NB4 (cell line): ENCODE results near the gene SFRP5.

Source experiments
- DNase-seq: peaks from one replicate; pipeline ENCODE4 v3.0.0; 2010; ENCODE audit warnings: low read depth
- H3K4me3 ChIP-seq: one replicate; pipeline ENCODE4 v1.5.1; 2011; ENCODE audit warnings: mild to moderate bottlenecking, low read depth, low read length, moderate library complexity
- MYC ChIP-seq: IDR thresholded peaks from 2 replicates; pipeline ENCODE4 v1.6.1; 2011; ENCODE audit warnings: low read depth, low read length
- POLR2A ChIP-seq: IDR thresholded peaks from 2 replicates; pipeline ENCODE4 v1.6.1; 2011; ENCODE audit warnings: mild to moderate bottlenecking; ENCODE audit not compliant: insufficient read length; ENCODE audit errors: extremely low read depth
- TF ChIP-seq, protein P1 (sequence below): IDR thresholded peaks from one replicate; pipeline ENCODE4 v1.5.1; 2012; ENCODE audit warnings: low read depth, low read length
- TF ChIP-seq, protein P2 (sequence below): IDR thresholded peaks from 2 replicates; pipeline ENCODE4 v1.6.1; 2011; ENCODE audit warnings: low read depth, low read length

The SFRP5 gene

DNA sequence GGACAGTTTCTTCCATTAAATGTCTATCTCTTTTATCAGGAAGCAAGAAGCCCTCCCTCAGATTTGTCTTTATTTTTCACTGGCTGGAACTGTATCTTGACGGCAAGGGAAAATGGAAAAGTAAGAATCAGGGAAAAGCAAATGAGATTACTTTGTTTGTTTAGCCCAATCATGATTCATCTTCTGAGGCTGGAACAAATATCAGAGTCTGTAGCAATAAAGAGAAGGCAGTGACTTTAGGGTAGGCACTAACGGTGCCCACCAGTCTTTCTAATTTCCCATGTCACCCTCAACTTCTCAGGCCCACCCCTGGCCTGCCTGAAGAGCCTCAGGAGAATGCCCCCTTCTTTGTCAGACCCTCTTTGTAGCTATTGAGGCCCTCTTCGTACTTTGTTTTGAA lies 41.5 kb upstream of the SFRP5 start:
- TF ChIP-seq, protein P1, sequence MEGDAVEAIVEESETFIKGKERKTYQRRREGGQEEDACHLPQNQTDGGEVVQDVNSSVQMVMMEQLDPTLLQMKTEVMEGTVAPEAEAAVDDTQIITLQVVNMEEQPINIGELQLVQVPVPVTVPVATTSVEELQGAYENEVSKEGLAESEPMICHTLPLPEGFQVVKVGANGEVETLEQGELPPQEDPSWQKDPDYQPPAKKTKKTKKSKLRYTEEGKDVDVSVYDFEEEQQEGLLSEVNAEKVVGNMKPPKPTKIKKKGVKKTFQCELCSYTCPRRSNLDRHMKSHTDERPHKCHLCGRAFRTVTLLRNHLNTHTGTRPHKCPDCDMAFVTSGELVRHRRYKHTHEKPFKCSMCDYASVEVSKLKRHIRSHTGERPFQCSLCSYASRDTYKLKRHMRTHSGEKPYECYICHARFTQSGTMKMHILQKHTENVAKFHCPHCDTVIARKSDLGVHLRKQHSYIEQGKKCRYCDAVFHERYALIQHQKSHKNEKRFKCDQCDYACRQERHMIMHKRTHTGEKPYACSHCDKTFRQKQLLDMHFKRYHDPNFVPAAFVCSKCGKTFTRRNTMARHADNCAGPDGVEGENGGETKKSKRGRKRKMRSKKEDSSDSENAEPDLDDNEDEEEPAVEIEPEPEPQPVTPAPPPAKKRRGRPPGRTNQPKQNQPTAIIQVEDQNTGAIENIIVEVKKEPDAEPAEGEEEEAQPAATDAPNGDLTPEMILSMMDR: no peak
- TF ChIP-seq, protein P2, sequence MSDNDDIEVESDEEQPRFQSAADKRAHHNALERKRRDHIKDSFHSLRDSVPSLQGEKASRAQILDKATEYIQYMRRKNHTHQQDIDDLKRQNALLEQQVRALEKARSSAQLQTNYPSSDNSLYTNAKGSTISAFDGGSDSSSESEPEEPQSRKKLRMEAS: no peak
- no peak for TF ChIP-seq POLR2A
- TF ChIP-seq MYC: no peak
- DNase-seq: no peak
- no peak overlapping the region for H3K4me3 ChIP-seq

DNA sequence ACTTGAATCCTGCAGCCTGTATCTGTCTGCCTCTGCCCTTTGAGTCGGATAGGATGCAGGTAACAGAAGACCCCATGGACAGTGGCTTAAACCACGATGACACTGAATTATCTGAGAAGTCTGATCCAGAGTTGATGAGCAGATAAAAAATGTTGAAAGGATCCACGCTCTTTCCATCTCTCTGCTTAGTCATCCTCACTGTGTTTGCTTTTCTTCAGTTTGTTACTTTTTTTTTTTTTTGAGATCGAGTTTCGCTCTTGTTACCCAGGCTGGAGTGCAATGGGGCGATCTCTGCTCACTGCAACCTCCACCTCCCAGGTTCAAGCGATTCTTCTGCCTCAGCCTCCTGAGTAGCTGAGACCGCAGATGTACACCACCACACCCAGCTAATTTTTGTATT lies 40.9 kb upstream of the SFRP5 start:
- no peak overlapping the region for H3K4me3 ChIP-seq
- no peak for DNase-seq
- TF ChIP-seq, protein P2: no peak
- TF ChIP-seq, protein P1: no peak
- TF ChIP-seq POLR2A (no peak), MYC (no peak)

DNA sequence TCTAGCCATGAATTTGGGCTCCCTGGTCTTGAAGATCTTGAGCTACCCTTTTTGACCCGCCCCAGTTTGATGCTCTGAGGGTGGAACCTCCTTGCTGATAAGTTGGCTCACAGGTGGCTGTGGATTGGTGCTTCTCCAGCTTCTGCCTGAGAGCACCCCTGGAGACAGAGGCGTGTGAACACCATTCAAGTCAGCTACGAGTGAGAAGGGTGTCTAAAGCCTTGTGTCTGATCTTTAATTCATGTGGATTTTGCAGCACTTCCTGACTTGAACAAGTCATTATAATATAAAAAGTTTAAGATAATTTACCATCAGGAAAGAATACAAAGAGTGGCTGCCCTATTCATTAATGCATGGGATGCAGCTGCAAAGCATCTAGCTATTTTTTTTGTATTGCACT lies 40.2 kb upstream of the SFRP5 start:
- no peak for DNase-seq
- TF ChIP-seq, protein P2: no peak
- TF ChIP-seq, protein P1: no peak
- no peak overlapping the region for H3K4me3 ChIP-seq

DNA sequence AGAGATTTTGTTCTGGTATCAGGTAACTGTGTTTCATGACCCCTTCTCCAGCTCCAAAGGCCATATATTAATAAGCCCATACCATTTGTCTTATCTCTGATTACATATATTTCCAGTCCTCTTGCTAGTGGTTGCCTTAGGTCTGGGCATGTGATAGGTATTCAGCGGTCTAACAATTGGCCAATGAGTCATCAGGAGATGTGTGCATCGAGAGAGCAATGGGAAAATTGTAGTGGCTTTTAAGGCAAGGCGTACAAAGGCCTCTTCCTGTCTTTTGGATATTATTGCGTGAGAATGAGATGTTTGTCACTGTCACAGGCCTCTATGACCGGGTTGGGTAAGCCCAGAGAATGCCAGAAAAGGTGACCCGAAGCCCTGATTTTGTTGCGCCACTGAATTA lies 38.6 kb upstream of the SFRP5 start:
- no peak for DNase-seq
- TF ChIP-seq, protein P1: no peak
- no peak for TF ChIP-seq POLR2A
- TF ChIP-seq, protein P2: no peak
- no peak for TF ChIP-seq MYC
- no peak overlapping the region for H3K4me3 ChIP-seq

DNA sequence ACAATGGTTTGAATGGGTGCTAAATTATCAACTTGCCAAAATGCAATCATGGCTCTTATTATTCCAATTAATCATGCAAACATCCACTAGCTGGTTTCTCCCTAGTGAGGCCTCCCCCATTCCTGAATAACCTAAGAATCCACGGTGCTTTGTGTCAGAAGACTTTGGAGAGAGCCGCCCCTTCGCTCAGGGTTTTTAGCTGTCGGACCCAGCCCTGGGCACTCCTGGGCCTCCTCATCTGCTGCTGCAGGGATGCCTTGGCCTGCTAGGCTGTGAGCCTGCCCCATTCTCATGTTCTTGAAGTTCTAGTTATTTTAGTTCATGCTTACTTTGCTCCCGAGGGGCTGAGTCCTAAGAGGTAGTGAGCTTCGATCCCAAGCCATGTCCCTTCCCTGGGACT lies 34.1 kb upstream of the SFRP5 start:
- TF ChIP-seq, protein P2: no peak
- TF ChIP-seq, protein P1: no peak
- TF ChIP-seq POLR2A (no peak), MYC (no peak)
- H3K4me3 ChIP-seq: no peak overlapping the region
- no peak for DNase-seq
